ENCODE results near the gene RNF13. TPM values are rescaled to one million over a fixed set of nuclear protein-coding genes. Genes with fewer than 3 reads are reported as not detected.

Gene RNF13
- total RNA-seq, 1 experiment from 2014 or later, result 76.9 TPM

DNA sequence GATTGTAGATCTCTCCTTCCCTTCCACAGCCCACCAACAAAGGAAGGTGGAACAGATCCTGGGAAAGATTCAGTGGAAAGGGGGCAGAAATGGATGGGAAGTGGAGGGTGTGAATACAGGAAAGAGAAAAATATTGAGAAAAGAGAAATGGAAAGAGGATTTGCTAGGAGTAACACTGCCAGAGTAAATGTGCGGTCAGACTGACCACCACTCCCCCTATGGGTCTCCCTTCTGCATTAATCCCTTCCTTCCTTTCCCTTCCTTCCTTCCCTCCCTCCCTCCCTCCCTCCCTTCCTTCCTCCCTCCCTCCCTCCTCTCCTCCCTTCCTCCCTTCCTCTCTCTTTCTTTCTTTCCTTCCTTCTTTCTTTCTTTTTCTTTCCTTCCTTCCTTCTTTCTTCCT is 48.7 kb upstream of the RNF13 start:
- Histone ChIP-seq H3K9me3 (ENCODE audit: control insufficient read depth, insufficient read depth, low read depth, low read length) (no peaks in the 10 kb centered on the region), H3K27ac (ENCODE audit: low read length) (no peak overlapping the region), H3K4me1 (ENCODE audit: control insufficient read depth, insufficient read depth, low read length) (no peaks in the 10 kb centered on the region), H3K27me3 (ENCODE audit: control insufficient read depth, insufficient read depth, low read length) (peaks cover 3% of the 10 kb centered on the region; the same call in 1 of the 2 replicates), H3K4me3 (ENCODE audit: low read depth in 2 of 2, low read length in 2 of 2) (no peak overlapping the region), H3K36me3 (ENCODE audit: control insufficient read depth, insufficient read depth, low read length) (no peaks in the 10 kb centered on the region)
- intact Hi-C loops (cut with micrococcal nuclease; ENCODE audit: unreplicated experiment), result no loop called here
- in situ Hi-C loops (cut with HindIII; ENCODE audit: low pct_unique_long_range_greater_than_20kb, low sequenced_read_pairs), result no loop called here
- TF ChIP-seq, protein P1, sequence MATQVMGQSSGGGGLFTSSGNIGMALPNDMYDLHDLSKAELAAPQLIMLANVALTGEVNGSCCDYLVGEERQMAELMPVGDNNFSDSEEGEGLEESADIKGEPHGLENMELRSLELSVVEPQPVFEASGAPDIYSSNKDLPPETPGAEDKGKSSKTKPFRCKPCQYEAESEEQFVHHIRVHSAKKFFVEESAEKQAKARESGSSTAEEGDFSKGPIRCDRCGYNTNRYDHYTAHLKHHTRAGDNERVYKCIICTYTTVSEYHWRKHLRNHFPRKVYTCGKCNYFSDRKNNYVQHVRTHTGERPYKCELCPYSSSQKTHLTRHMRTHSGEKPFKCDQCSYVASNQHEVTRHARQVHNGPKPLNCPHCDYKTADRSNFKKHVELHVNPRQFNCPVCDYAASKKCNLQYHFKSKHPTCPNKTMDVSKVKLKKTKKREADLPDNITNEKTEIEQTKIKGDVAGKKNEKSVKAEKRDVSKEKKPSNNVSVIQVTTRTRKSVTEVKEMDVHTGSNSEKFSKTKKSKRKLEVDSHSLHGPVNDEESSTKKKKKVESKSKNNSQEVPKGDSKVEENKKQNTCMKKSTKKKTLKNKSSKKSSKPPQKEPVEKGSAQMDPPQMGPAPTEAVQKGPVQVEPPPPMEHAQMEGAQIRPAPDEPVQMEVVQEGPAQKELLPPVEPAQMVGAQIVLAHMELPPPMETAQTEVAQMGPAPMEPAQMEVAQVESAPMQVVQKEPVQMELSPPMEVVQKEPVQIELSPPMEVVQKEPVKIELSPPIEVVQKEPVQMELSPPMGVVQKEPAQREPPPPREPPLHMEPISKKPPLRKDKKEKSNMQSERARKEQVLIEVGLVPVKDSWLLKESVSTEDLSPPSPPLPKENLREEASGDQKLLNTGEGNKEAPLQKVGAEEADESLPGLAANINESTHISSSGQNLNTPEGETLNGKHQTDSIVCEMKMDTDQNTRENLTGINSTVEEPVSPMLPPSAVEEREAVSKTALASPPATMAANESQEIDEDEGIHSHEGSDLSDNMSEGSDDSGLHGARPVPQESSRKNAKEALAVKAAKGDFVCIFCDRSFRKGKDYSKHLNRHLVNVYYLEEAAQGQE (IDR thresholded peaks at IDR 0.05; ENCODE audit: insufficient read depth in 1 of 2, low read depth in 2 of 2, low read length in 1 of 2), result no peak
- TF ChIP-seq POLR2AphosphoS5 (IDR thresholded peaks at IDR 0.05; ENCODE audit: low read depth, low read length) (no peak), SIN3A (IDR thresholded peaks at IDR 0.05; ENCODE audit: borderline replicate concordance, insufficient read depth, low read depth, low read length) (no peak), TCF7L2 (IDR thresholded peaks at IDR 0.05; ENCODE audit: low read depth, low read length) (no peak)
- TF ChIP-seq, protein P2, sequence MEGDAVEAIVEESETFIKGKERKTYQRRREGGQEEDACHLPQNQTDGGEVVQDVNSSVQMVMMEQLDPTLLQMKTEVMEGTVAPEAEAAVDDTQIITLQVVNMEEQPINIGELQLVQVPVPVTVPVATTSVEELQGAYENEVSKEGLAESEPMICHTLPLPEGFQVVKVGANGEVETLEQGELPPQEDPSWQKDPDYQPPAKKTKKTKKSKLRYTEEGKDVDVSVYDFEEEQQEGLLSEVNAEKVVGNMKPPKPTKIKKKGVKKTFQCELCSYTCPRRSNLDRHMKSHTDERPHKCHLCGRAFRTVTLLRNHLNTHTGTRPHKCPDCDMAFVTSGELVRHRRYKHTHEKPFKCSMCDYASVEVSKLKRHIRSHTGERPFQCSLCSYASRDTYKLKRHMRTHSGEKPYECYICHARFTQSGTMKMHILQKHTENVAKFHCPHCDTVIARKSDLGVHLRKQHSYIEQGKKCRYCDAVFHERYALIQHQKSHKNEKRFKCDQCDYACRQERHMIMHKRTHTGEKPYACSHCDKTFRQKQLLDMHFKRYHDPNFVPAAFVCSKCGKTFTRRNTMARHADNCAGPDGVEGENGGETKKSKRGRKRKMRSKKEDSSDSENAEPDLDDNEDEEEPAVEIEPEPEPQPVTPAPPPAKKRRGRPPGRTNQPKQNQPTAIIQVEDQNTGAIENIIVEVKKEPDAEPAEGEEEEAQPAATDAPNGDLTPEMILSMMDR (IDR thresholded peaks at IDR 0.05), result no peak
- DNase-seq (ENCODE audit: low read depth, low spot score) (no peak), ATAC-seq (no peak)
- BruUV-seq (replicated peaks), result no TSS peak
- ChIA-PET POLR2A (interaction anchor here (0.6 kb wide), 1 partner anchor 12 kb away, joined by 3 read pairs; no protein-coding TSS in a partner anchor), CTCF (interaction anchor here (0.7 kb wide), 1 partner anchor 20 kb away, joined by 5 read pairs; no protein-coding TSS in a partner anchor)

DNA sequence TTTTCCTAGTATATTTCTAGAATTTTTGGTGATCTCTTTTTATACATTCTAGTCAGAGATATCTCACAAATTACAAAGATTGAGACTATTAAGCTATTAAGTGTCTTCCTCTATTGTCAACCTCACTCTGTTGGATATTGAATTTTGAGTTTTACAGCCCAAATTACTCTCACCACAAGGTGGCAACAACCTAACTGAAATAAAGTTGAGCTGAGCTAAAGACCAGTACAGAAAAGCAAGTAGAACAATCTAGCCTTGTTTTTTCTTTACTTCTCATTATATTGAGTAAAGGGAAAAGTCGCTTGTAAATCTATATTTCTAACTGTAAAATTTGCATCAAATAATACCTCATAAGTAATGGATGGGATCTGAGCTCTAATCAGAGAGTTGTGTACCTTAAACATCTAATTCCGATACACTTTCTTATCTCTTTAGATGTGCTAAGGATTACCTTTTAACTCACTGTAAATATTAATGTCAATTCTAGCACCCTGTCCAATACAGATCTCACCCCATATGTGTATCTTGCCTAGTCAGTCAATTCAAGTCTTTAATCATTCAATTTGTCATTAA is 47.2 kb upstream of the RNF13 start:
- in situ Hi-C loops (cut with HindIII; ENCODE audit: low pct_unique_long_range_greater_than_20kb, low sequenced_read_pairs), result no loop called here
- BruUV-seq (replicated peaks), result no TSS peak
- TF ChIP-seq, protein P2 (IDR thresholded peaks at IDR 0.05), result peak; percentile 66; the same call in 1 of the 2 replicates
- no peak for TF ChIP-seq SIN3A (IDR thresholded peaks at IDR 0.05; ENCODE audit: borderline replicate concordance, insufficient read depth, low read depth, low read length)
- Histone ChIP-seq H3K4me1 (ENCODE audit: control insufficient read depth, insufficient read depth, low read length) (no peaks in the 10 kb centered on the region), H3K36me3 (ENCODE audit: control insufficient read depth, insufficient read depth, low read length) (no peaks in the 10 kb centered on the region), H3K4me3 (ENCODE audit: low read depth in 2 of 2, low read length in 2 of 2) (no peak overlapping the region), H3K9me3 (ENCODE audit: control insufficient read depth, insufficient read depth, low read depth, low read length) (no peaks in the 10 kb centered on the region), H3K27me3 (ENCODE audit: control insufficient read depth, insufficient read depth, low read length) (peaks cover 3% of the 10 kb centered on the region; the same call in 1 of the 2 replicates), H3K27ac (ENCODE audit: low read length) (no peak overlapping the region)
- CTCF ChIA-PET, result interaction anchor here (0.6 to 2.7 kb wide), 3 partner anchors 42 to 235 kb away, joined by 3 to 30 read pairs (median 3); no protein-coding TSS in a partner anchor
- peak; percentile 70; the same call in 1 of the 2 replicates for ATAC-seq
- no peak for DNase-seq (ENCODE audit: low read depth, low spot score)
- intact Hi-C loops (cut with micrococcal nuclease; ENCODE audit: unreplicated experiment), result loop anchor here (5.0 kb wide), 1 partner anchor 41 kb away; no protein-coding TSS in a partner anchor
- POLR2A ChIA-PET, result no interaction called here

Measured in Panc1 (cell line).